HG02642 (cell line): ENCODE data around the gene IGF2BP2.
"Not testable (repeated sequence)": the region's sequence is repeated elsewhere in the genome, so short reads cannot be mapped to it uniquely, and the experiment has no call there.

Experiments used
- ATAC-seq: cut with Tn5 transposase; IDR thresholded peaks from one replicate; pipeline ENCODE4 v1.9.1; 2021; ENCODE audit warnings: mild to moderate bottlenecking; ENCODE audit not compliant: unreplicated experiment, poor library complexity

Gene IGF2BP2

GRCh38 chr3:185825006-185825638 lies at the start of gene IGF2BP2:
Gene IGF2BP2, minus strand, starts transcription at chr3:185825042. Its CDS starts 82 bp downstream, at chr3:185824960.
- peak; percentile 76 for ATAC-seq

DNA sequence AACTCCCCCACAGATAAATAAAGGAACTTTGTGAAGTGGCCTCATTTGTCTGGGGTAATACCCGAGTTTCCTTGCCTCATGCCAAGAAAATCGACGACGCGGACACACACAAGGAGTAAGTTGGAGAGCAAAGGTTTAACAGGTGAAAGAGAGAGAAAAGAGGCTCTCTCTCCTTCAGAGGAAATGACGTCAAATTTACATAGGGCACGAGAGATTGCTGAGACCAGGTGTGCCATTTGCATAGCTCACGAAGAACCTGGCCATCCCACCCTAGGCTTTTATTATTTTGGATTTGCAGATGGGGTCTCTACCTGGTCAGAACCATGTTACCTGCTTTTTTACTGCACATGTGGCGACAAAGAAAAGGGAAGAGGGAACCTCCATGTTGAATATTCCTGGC lies 49.3 kb upstream of the IGF2BP2 start:
- ATAC-seq, result no peak

GRCh38 chr3:185867650-185868049 lies 42.8 kb upstream of the IGF2BP2 start:
- ATAC-seq, result no peak

DNA sequence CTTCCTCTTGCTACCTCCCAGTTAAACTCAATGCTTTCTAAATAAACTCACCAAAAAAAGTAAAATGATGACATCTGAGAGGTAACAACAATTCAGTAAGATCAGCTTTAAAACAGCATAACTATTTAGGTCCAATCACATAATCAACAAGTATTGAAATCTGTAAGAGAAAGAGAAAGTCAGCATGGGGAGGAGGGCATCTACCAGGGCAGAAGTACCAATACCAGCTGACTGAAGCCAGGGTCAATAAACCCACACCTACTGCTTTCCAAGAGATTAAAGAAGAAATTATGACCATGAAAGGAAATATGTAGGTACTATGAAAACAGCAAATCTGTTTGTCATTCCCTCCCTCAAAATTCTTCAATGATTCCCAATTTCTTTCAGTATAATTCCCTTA lies 42.2 kb upstream of the IGF2BP2 start:
- ATAC-seq, result no peak

DNA sequence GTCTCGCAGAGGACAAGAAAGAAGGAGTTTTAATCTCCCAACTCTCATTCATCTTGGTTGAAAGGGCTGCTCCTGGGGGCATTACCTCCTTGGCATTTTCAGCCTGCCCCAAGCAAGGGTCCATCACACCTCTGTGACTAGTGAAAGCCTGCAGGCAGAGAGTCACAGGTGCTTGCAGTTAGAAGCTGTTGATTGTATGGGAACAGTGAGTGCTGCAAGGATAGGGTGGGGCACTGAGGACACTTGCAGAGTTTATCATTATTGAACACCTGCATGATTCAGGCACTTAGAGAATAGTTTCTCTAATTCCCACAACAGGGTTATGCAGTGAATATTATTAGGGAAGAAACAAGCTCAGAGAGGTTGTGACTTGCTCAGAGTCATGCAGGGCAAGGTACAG lies 41.7 kb upstream of the IGF2BP2 start:
- ATAC-seq, result no peak

GRCh38 chr3:185865247-185865646 lies 40.4 kb upstream of the IGF2BP2 start:
- no peak for ATAC-seq

GRCh38 chr3:185864767-185865166 lies 39.9 kb upstream of the IGF2BP2 start:
- ATAC-seq, result no peak

GRCh38 chr3:185862920-185863319 lies 38.1 kb upstream of the IGF2BP2 start:
- no peak for ATAC-seq

- no peak for ATAC-seq
These were observed 34.6 kb upstream of the IGF2BP2 start for GRCh38 chr3:185859294-185859972.

- ATAC-seq, result no peak
These were observed 33.8 kb upstream of the IGF2BP2 start for GRCh38 chr3:185858502-185859225.

- no peak for ATAC-seq
These were observed 32.4 kb upstream of the IGF2BP2 start for GRCh38 chr3:185857208-185857607.

DNA sequence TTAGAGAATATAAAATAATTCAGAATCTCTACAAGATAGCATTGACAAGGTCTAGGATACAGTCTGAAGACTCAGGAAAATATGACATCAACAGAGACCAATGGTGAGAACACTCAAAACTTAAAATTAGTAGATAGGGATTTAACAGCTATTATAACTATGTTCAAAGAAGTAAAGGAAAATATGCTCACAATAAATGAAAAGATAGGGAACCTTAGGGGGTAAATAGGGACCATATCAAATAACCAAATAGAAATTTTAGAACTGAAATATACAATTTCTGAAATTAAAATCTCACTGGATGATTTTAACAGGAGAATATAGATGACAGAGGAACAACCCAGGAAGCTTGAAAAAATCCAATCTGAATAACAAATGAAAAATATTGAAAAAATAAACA lies 31.8 kb upstream of the IGF2BP2 start:
- no peak for ATAC-seq

GRCh38 chr3:185853771-185854170 lies 28.9 kb upstream of the IGF2BP2 start:
- ATAC-seq, result not testable (repeated sequence)

- no peak for ATAC-seq
These were observed 27.8 kb upstream of the IGF2BP2 start for GRCh38 chr3:185852635-185853034.

DNA sequence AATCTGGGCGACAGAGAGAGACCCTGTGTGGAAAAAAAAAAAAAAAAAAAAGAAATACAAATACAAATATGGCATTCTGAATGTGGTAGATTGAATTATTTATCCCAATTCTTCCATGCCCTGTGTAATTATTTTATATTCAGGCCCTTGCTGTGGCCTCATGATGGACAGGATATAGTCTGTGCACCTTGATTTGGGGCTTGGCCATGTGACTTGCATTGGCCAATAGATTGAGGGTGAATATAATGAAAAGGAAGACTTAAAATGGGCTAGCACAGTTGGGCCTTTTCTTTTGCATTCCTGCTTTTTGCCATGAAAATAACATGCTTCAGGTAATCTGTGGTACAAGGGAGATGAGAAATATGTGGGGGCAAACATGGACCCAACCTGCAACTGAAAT lies 27.1 kb upstream of the IGF2BP2 start:
- ATAC-seq, result no peak

DNA sequence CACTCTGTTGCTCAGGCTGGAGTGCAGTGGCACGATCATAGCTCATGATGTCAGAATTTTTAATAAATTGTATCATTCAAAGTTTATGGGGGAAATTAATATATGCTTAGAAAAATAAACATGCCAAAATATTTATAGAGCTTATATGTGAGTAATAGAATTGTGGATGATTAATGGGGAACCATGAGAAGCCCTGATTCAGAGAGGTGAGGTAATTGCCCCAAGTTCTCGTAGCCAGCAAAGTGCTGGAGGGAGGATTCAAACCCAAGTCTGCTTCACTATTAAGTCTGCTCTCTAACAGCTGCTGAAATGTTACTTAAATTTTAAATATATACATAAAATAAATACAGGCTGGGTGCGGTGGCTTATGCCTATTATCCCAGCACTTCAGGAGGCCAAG lies 26.2 kb upstream of the IGF2BP2 start:
- no peak for ATAC-seq

DNA sequence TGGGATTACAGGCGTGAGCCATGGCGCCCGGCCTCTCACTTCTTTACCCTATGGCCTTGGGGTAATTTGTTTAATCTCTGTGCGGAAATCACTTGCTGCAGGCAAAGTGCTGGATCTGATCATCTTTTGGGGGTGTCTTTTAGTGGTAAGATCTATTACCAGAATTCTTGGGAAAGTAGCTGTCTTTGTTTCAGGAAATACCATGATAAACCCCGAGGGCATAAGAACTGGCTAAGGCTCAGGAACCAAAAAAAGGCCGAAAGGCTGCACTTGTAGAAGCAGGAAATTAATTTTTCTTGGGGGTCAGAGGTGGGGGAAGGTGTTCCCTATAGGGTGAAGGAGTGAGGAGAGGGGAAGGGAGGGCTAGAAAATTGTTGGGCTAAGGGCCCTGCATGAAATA lies 22.7 kb upstream of the IGF2BP2 start:
- no peak for ATAC-seq

GRCh38 chr3:185846037-185846436 lies 21.2 kb upstream of the IGF2BP2 start:
- no peak for ATAC-seq

GRCh38 chr3:185844051-185844450 lies 19.2 kb upstream of the IGF2BP2 start:
- ATAC-seq, result no peak

GRCh38 chr3:185843635-185844034 lies 18.8 kb upstream of the IGF2BP2 start:
- no peak for ATAC-seq

DNA sequence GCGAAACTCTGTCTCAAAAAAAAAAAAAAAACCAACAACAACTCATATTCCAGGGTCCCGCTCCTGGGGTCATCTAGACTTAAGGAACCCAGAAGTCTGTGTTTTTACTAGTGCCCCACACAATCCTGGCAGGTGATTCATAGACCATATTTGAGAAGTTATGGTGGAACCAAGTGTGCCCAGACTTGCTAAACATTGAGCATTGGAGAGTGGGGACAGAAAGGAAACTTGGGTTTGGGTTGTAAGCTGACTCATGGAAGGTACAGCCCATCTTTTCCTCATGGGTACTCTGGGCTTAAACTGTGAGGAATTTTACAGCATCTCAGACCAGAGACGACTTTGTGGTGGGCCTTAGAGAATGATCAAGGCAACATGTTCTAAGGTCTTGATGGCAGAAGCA lies 18.3 kb upstream of the IGF2BP2 start:
- ATAC-seq, result no peak

GRCh38 chr3:185842241-185842640 lies 17.4 kb upstream of the IGF2BP2 start:
- ATAC-seq, result no peak
